ENCODE data around the gene TMEM131.
"Not testable (repeated sequence)": the region's sequence is repeated elsewhere in the genome, so short reads cannot be mapped to it uniquely, and the experiment has no call there.

Gene TMEM131

GRCh38 chr2:97863829-97864228, 131.9 kb downstream of the TMEM131 start:
- DNase-seq (ENCODE audit: low spot score) = no peak

GRCh38 chr2:97861177-97861576, 134.6 kb downstream of the TMEM131 start:
- DNase-seq (ENCODE audit: low spot score) = no peak

GRCh38 chr2:97858442-97858841, 137.3 kb downstream of the TMEM131 start:
- DNase-seq (ENCODE audit: low spot score) = no peak

- no peak for DNase-seq (ENCODE audit: low spot score)
These were observed 138.2 kb downstream of the TMEM131 start for GRCh38 chr2:97857553-97857952.

- DNase-seq (ENCODE audit: low spot score) = not testable (repeated sequence)
These were observed 142.7 kb downstream of the TMEM131 start for GRCh38 chr2:97853057-97853456.

- DNase-seq (ENCODE audit: low spot score) = no peak
These were observed 144.6 kb downstream of the TMEM131 start for GRCh38 chr2:97851172-97851571.

GRCh38 chr2:97849881-97850528, 145.7 kb downstream of the TMEM131 start:
- no peak for DNase-seq (ENCODE audit: low spot score)

GRCh38 chr2:97848306-97848705, 147.4 kb downstream of the TMEM131 start:
- DNase-seq (ENCODE audit: low spot score) = no peak

- not testable (repeated sequence) for DNase-seq (ENCODE audit: low spot score)
These were observed 149.0 kb downstream of the TMEM131 start for GRCh38 chr2:97846716-97847115.

- no peak for DNase-seq (ENCODE audit: low spot score)
These were observed 149.9 kb downstream of the TMEM131 start for GRCh38 chr2:97845818-97846217.

GRCh38 chr2:97845133-97845532, 150.6 kb downstream of the TMEM131 start:
- no peak for DNase-seq (ENCODE audit: low spot score)

- DNase-seq (ENCODE audit: low spot score) = no peak
These were observed 151.4 kb downstream of the TMEM131 start for GRCh38 chr2:97844311-97844859.

- no peak for DNase-seq (ENCODE audit: low spot score)
These were observed 155.6 kb downstream of the TMEM131 start for GRCh38 chr2:97840198-97840597.

- no peak for DNase-seq (ENCODE audit: low spot score)
These were observed 161.1 kb downstream of the TMEM131 start for GRCh38 chr2:97834610-97835009.

- DNase-seq (ENCODE audit: low spot score) = no peak
These were observed 164.6 kb downstream of the TMEM131 start for GRCh38 chr2:97831121-97831520.

GRCh38 chr2:97829255-97829654, 166.5 kb downstream of the TMEM131 start:
- DNase-seq (ENCODE audit: low spot score) = not testable (repeated sequence)

GRCh38 chr2:97827013-97827412, 168.7 kb downstream of the TMEM131 start:
- not testable (repeated sequence) for DNase-seq (ENCODE audit: low spot score)

GRCh38 chr2:97826266-97826847, 169.4 kb downstream of the TMEM131 start:
- not testable (repeated sequence) for DNase-seq (ENCODE audit: low spot score)

GRCh38 chr2:97824011-97824410, 171.7 kb downstream of the TMEM131 start:
- not testable (repeated sequence) for DNase-seq (ENCODE audit: low spot score)

GRCh38 chr2:97821862-97822261, 173.9 kb downstream of the TMEM131 start:
- not testable (repeated sequence) for DNase-seq (ENCODE audit: low spot score)

- DNase-seq (ENCODE audit: low spot score) = no peak
These were observed 176.0 kb downstream of the TMEM131 start for GRCh38 chr2:97819754-97820153.

- DNase-seq (ENCODE audit: low spot score) = no peak
These were observed 179.3 kb downstream of the TMEM131 start for GRCh38 chr2:97816411-97816810.

- no peak for DNase-seq (ENCODE audit: low spot score)
These were observed 182.8 kb downstream of the TMEM131 start for GRCh38 chr2:97812931-97813330.

GRCh38 chr2:97808816-97809215, 186.9 kb downstream of the TMEM131 start:
- DNase-seq (ENCODE audit: low spot score) = no peak

All from putamen (tissue), 1 donor.